AG04449 (cell line): ENCODE results near the gene SMOC1.

ENCODE experiments used
- CTCF ChIA-PET: fragments of 350-600 bp; formaldehyde crosslinking; extraction: SDS; loops from one replicate; lab custom pipeline; 2021; ENCODE audit warnings: antibody characterized with exemption; lab: Yijun Ruan, JAX
- POLR2A ChIA-PET: fragments of 400-600, 350-600 bp; formaldehyde crosslinking; extraction: SDS; loops from one replicate; lab custom pipeline; 2020; ENCODE audit warnings: antibody characterized with exemption, inconsistent platforms; lab: Yijun Ruan, JAX
- DNase-seq: peaks from one replicate; pipeline ENCODE4 v3.0.0-alpha.2; 2010; ENCODE audit warnings: low read depth, low spot score
- H3K4me3 ChIP-seq: 2 replicates; pipeline ENCODE4 v1.5.1; 2011; ENCODE audit warnings: low read depth, mild to moderate bottlenecking, control low read depth, low read length
- TF ChIP-seq, protein P1 (sequence below): IDR thresholded peaks from one replicate; pipeline ENCODE4 v1.5.1; 2011; ENCODE audit warnings: mild to moderate bottlenecking, moderate library complexity, low read length, control low read depth, inconsistent platforms; ENCODE audit not compliant: insufficient read depth; ENCODE audit errors: missing control alignments

The SMOC1 gene

DNA sequence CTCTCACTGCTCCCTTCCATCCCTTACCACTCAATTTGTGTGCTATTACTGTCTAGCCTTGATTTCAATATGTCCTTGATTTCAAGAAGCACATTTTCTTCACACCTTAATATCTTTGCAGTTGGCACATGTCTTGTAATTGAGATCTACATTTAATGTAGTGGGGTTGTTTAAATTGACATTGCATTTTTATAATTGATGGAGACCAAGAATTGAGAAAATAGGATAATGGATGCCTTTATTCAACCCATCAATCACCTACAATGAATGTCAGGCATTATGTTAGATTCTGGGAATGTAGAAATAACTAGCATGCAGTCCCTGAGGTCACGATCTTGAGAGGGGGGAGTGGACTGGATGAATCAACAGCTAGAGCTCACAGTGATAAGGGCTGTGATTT is 94.6 kb downstream of the SMOC1 start:
- no peak for DNase-seq
- TF ChIP-seq, protein P1, sequence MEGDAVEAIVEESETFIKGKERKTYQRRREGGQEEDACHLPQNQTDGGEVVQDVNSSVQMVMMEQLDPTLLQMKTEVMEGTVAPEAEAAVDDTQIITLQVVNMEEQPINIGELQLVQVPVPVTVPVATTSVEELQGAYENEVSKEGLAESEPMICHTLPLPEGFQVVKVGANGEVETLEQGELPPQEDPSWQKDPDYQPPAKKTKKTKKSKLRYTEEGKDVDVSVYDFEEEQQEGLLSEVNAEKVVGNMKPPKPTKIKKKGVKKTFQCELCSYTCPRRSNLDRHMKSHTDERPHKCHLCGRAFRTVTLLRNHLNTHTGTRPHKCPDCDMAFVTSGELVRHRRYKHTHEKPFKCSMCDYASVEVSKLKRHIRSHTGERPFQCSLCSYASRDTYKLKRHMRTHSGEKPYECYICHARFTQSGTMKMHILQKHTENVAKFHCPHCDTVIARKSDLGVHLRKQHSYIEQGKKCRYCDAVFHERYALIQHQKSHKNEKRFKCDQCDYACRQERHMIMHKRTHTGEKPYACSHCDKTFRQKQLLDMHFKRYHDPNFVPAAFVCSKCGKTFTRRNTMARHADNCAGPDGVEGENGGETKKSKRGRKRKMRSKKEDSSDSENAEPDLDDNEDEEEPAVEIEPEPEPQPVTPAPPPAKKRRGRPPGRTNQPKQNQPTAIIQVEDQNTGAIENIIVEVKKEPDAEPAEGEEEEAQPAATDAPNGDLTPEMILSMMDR: no peak
- POLR2A ChIA-PET: no interaction called here
- no peak overlapping the region for H3K4me3 ChIP-seq
- CTCF ChIA-PET: no interaction called here

- no peak overlapping the region for H3K4me3 ChIP-seq
- POLR2A ChIA-PET: no interaction called here
- TF ChIP-seq, protein P1: no peak
- CTCF ChIA-PET: no interaction called here
- DNase-seq: no peak
Observed at GRCh38 chr14:69979882-69980281, 100.7 kb downstream of the SMOC1 start.

- no peak for DNase-seq
- H3K4me3 ChIP-seq: no peak overlapping the region
- ChIA-PET POLR2A (no interaction called here), CTCF (no interaction called here)
- TF ChIP-seq, protein P1: no peak
Observed at GRCh38 chr14:69980457-69981425, 101.5 kb downstream of the SMOC1 start.

GRCh38 chr14:69982220-69982839 is 103.1 kb downstream of the SMOC1 start:
- no peak for DNase-seq
- no peak overlapping the region for H3K4me3 ChIP-seq
- ChIA-PET CTCF (no interaction called here), POLR2A (no interaction called here)
- TF ChIP-seq, protein P1: no peak

DNA sequence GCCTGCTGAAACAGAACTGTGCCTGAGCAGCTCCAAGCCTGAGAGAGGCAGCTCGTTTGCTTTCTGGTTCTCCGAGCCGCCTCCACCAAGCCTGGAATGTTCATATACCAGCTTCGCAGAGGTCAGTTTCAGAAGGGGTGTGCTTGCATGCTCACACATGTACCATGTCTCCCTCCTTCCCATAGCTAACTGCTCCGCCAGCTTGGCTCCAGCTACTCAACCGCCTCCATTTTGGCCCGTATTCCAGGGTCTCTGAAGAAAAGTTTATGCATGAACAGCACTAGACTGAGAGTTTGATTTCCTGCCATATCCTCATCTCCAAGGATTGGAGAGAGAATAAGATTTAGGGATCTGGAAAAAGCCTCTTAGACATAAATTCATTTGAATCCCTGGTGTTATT is 103.7 kb downstream of the SMOC1 start:
- no peak overlapping the region for H3K4me3 ChIP-seq
- DNase-seq: no peak
- POLR2A ChIA-PET: no interaction called here
- CTCF ChIA-PET: no interaction called here
- TF ChIP-seq, protein P1: no peak

DNA sequence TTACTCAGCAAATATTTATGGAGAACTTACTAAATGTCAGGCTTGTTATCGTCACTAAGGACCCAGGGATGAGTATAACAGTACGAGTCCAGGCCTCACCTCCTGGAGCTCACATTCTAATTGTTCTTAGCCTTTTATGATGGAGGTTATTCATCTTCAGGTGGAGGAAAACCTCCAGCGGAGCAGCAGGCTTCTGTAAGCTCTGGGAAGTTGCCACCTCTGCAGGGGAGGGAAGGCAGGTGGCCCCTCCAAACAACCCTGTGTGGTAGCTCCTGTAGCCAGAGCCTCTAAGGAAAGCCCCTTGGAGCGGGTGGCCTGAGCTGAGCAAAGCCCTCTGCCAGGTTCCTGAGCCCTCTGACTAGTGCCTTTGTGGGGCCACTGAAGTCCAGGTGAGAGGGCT is 104.1 kb downstream of the SMOC1 start:
- POLR2A ChIA-PET: no interaction called here
- DNase-seq: no peak
- CTCF ChIA-PET: no interaction called here

More for the DNA sequence above, 104.1 kb downstream of the SMOC1 start:
- TF ChIP-seq, protein P1: no peak
- no peak overlapping the region for H3K4me3 ChIP-seq
